D721Med (cell line): ENCODE data around the gene RBM45.

Experiments
- DNase-seq: peaks from one replicate; pipeline ENCODE4 v3.0.0; 2011; ENCODE audit warnings: low spot score; ENCODE audit not compliant: insufficient read length
- FAIRE-seq: peaks from 2 replicates; lab custom pipeline; 2011; peaks lifted over from hg19 to GRCh38; lab: Jason Lieb, UNC
- CTCF ChIP-seq: IDR thresholded peaks from 2 replicates; pipeline ENCODE4 v1.5.1; 2012; ENCODE audit warnings: mild to moderate bottlenecking, control low read depth; ENCODE audit not compliant: insufficient read depth; ENCODE audit errors: missing control alignments

The RBM45 gene

GRCh38 chr2:178109813-178110212, 2.4 kb upstream of the RBM45 start:
- FAIRE-seq (peak; percentile 80), DNase-seq (peak; percentile 22)
- peak; percentile 62 for TF ChIP-seq CTCF

GRCh38 chr2:178110681-178111080, 1.6 kb upstream of the RBM45 start:
- FAIRE-seq (no peak), DNase-seq (no peak)
- TF ChIP-seq CTCF: no peak

GRCh38 chr2:178111743-178112142, 494 bp upstream of the RBM45 start:
- no peak for FAIRE-seq
- TF ChIP-seq CTCF: no peak

GRCh38 chr2:178114462-178114861, 2.2 kb downstream of the RBM45 start:
- DNase-seq: no peak
- TF ChIP-seq CTCF: no peak
- FAIRE-seq: no peak

More at GRCh38 chr2:178111743-178112142, 494 bp upstream of the RBM45 start:
- no peak for DNase-seq

GRCh38 chr2:178115271-178115670, 3.0 kb downstream of the RBM45 start:
- DNase-seq (no peak), FAIRE-seq (no peak)
- no peak for TF ChIP-seq CTCF

- no peak for TF ChIP-seq CTCF
- no peak for FAIRE-seq
These were observed 5.5 kb downstream of the RBM45 start for GRCh38 chr2:178117725-178118124.

GRCh38 chr2:178119179-178119922, 7.1 kb downstream of the RBM45 start:
- no peak for FAIRE-seq

More at GRCh38 chr2:178117725-178118124, 5.5 kb downstream of the RBM45 start:
- DNase-seq: no peak

More at GRCh38 chr2:178119179-178119922, 7.1 kb downstream of the RBM45 start:
- no peak for DNase-seq
- no peak for TF ChIP-seq CTCF
